OCI-LY3 (cell line): ENCODE measurements around the gene STX2.
A peak's percentile ranks its signal among the peaks of the same experiment; 100 is the strongest.

Experiments used
- H2AFZ ChIP-seq: fragments of 200-600, 300-600 bp; shearing (Covaris generic); 2 replicates; pipeline ENCODE4 v1.6.0; 2014; ENCODE audit warnings: antibody characterized with exemption, low read depth, low read length
- H3K27ac ChIP-seq: fragments of 200-600, 300-600 bp; sonication (generic); 2 replicates; pipeline ENCODE4 v1.5.1; 2014; ENCODE audit warnings: mild to moderate bottlenecking, low read length, moderate library complexity, mixed read lengths
- H3K27me3 ChIP-seq: fragments of 200-600, 300-600 bp; sonication (generic); 2 replicates; pipeline ENCODE4 v1.6.1; 2014; ENCODE audit warnings: low read depth, low read length, mixed read lengths
- H3K36me3 ChIP-seq: fragments of 200-600, 300-600 bp; sonication (generic); replicated peaks from 2 replicates; pipeline ENCODE3; 2014; ENCODE audit warnings: low read depth, low read length, mixed read lengths
- H3K4me1 ChIP-seq: fragments of 300-600, 200-600 bp; sonication (generic); 2 replicates; pipeline ENCODE4 v1.6.1; 2014; ENCODE audit warnings: low read length, mixed read lengths
- H3K4me2 ChIP-seq: fragments of 200-600, 300-600 bp; sonication (generic); 2 replicates; pipeline ENCODE4 v1.6.1; 2014; ENCODE audit warnings: low read length, mixed read lengths
- H3K4me3 ChIP-seq: fragments of 300-600, 200-600 bp; sonication (generic); 2 replicates; pipeline ENCODE4 v1.5.1; 2014; ENCODE audit warnings: antibody characterized with exemption, mild to moderate bottlenecking, low read length, moderate library complexity
- H3K79me2 ChIP-seq: fragments of 300-600, 200-600 bp; shearing (Covaris generic); 2 replicates; pipeline ENCODE4 v1.6.1; 2014; ENCODE audit warnings: mild to moderate bottlenecking, low read length, mixed read lengths
- H3K9ac ChIP-seq: fragments of 300-600, 200-600 bp; shearing (Covaris generic); 2 replicates; pipeline ENCODE4 v1.6.0; 2014; ENCODE audit warnings: mild to moderate bottlenecking, low read length, moderate library complexity
- H3K9me3 ChIP-seq: fragments of 200-600, 300-600 bp; shearing (Covaris generic); 2 replicates; pipeline ENCODE4 v1.6.1; 2014; ENCODE audit warnings: low read length, mixed read lengths; ENCODE audit not compliant: insufficient read depth
- H4K20me1 ChIP-seq: fragments of 200-600, 300-600 bp; sonication (generic); 2 replicates; pipeline ENCODE4 v1.6.1; 2016; ENCODE audit warnings: low read length, mixed read lengths; ENCODE audit not compliant: insufficient read depth
- EZH2phosphoT487 ChIP-seq: fragments of 200-600 bp; shearing (Covaris generic); IDR thresholded peaks from 2 replicates; pipeline ENCODE4 v1.6.1; 2018; ENCODE audit warnings: antibody characterized with exemption, mixed run types, low read depth
- TF ChIP-seq, protein P1 (sequence below): fragments of 200-600, 300-600 bp; sonication (generic); IDR thresholded peaks from 2 replicates; pipeline ENCODE4 v1.5.1; 2014; ENCODE audit warnings: antibody characterized with exemption, low read length, low read depth

Gene STX2

GRCh38 chr12:130874696-130875095 lies 35.6 kb upstream of the STX2 start:
- no peaks in the 10 kb centered on the region for H3K9me3 ChIP-seq
- H3K36me3 ChIP-seq: peaks cover 41% of the 10 kb centered on the region
- no peaks in the 10 kb centered on the region for H3K27me3 ChIP-seq
- no peak overlapping the region for H2AFZ ChIP-seq
- no peak for TF ChIP-seq EZH2phosphoT487
- TF ChIP-seq, protein P1, sequence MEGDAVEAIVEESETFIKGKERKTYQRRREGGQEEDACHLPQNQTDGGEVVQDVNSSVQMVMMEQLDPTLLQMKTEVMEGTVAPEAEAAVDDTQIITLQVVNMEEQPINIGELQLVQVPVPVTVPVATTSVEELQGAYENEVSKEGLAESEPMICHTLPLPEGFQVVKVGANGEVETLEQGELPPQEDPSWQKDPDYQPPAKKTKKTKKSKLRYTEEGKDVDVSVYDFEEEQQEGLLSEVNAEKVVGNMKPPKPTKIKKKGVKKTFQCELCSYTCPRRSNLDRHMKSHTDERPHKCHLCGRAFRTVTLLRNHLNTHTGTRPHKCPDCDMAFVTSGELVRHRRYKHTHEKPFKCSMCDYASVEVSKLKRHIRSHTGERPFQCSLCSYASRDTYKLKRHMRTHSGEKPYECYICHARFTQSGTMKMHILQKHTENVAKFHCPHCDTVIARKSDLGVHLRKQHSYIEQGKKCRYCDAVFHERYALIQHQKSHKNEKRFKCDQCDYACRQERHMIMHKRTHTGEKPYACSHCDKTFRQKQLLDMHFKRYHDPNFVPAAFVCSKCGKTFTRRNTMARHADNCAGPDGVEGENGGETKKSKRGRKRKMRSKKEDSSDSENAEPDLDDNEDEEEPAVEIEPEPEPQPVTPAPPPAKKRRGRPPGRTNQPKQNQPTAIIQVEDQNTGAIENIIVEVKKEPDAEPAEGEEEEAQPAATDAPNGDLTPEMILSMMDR: no peak
- peak overlapping the region; percentile 61 for H3K27ac ChIP-seq
- H3K9ac ChIP-seq: no peak overlapping the region
- H3K4me3 ChIP-seq: peak overlapping the region; percentile 97; the same call in 1 of the 2 replicates
- peak overlapping the region; percentile 86; the same call in 1 of the 2 replicates for H3K4me2 ChIP-seq
- peaks cover 72% of the 10 kb centered on the region for H3K4me1 ChIP-seq
- H4K20me1 ChIP-seq: peaks cover 53% of the 10 kb centered on the region
- peaks cover 54% of the 10 kb centered on the region for H3K79me2 ChIP-seq

GRCh38 chr12:130873825-130874224 lies 34.8 kb upstream of the STX2 start:
- H3K4me1 ChIP-seq: peaks cover 63% of the 10 kb centered on the region
- H4K20me1 ChIP-seq: peaks cover 50% of the 10 kb centered on the region
- H3K4me2 ChIP-seq: peak overlapping the region; percentile 86
- peak overlapping the region; percentile 86 for H3K27ac ChIP-seq
- H3K9me3 ChIP-seq: no peaks in the 10 kb centered on the region
- peaks cover 54% of the 10 kb centered on the region for H3K79me2 ChIP-seq
- no peak overlapping the region for H2AFZ ChIP-seq
- H3K9ac ChIP-seq: peak overlapping the region; percentile 100
- peaks cover 41% of the 10 kb centered on the region for H3K36me3 ChIP-seq
- TF ChIP-seq EZH2phosphoT487: no peak
- TF ChIP-seq, protein P1: no peak
- no peaks in the 10 kb centered on the region for H3K27me3 ChIP-seq
- peak overlapping the region; percentile 97 for H3K4me3 ChIP-seq

GRCh38 chr12:130873106-130873795 lies 34.2 kb upstream of the STX2 start:
- Histone ChIP-seq H3K79me2 (peaks cover 54% of the 10 kb centered on the region), H3K27me3 (no peaks in the 10 kb centered on the region), H3K4me2 (peak overlapping the region; percentile 86), H2AFZ (no peak overlapping the region), H3K4me3 (peak overlapping the region; percentile 97), H3K36me3 (peaks cover 41% of the 10 kb centered on the region), H3K9me3 (no peaks in the 10 kb centered on the region), H4K20me1 (peaks cover 45% of the 10 kb centered on the region), H3K9ac (peak overlapping the region; percentile 100), H3K4me1 (peaks cover 58% of the 10 kb centered on the region), H3K27ac (peak overlapping the region; percentile 86)
- TF ChIP-seq EZH2phosphoT487: no peak
- TF ChIP-seq, protein P1: no peak

- H3K27ac ChIP-seq: peak overlapping the region; percentile 86
- peaks cover 54% of the 10 kb centered on the region for H3K79me2 ChIP-seq
- no peaks in the 10 kb centered on the region for H3K27me3 ChIP-seq
- H3K4me1 ChIP-seq: peaks cover 50% of the 10 kb centered on the region
- peaks cover 40% of the 10 kb centered on the region for H3K36me3 ChIP-seq
- H3K4me2 ChIP-seq: peak overlapping the region; percentile 86
- no peak overlapping the region for H2AFZ ChIP-seq
- peaks cover 37% of the 10 kb centered on the region for H4K20me1 ChIP-seq
- H3K9me3 ChIP-seq: no peaks in the 10 kb centered on the region
- H3K9ac ChIP-seq: peak overlapping the region; percentile 100
- no peak for TF ChIP-seq EZH2phosphoT487
- TF ChIP-seq, protein P1: no peak
- H3K4me3 ChIP-seq: peak overlapping the region; percentile 97
These were observed 33.4 kb upstream of the STX2 start for GRCh38 chr12:130872179-130873096.
